ENCODE results near the gene ACTN1. TPM values are rescaled to one million over a fixed set of nuclear protein-coding genes. Genes with fewer than 3 reads are reported as not detected.

ACTN1 gene
- total RNA-seq, 4 donors from 2014 or later, result 76.8 to 117 (median 94.0) TPM

GRCh38 chr14:68871392-68871791 is 107.7 kb downstream of the ACTN1 start:
- Histone ChIP-seq H3K27me3 (no peaks in the 10 kb centered on the region), H3K4me3 (no peak overlapping the region), H3K27ac (no peak overlapping the region), H3K4me1 (no peaks in the 10 kb centered on the region), H3K9me3 (no peaks in the 10 kb centered on the region), H3K36me3 (peaks cover 46% of the 10 kb centered on the region)
- WGBS, result 100% methylated on average over 1 of the region's 2 CpGs
- TF ChIP-seq, protein P1, sequence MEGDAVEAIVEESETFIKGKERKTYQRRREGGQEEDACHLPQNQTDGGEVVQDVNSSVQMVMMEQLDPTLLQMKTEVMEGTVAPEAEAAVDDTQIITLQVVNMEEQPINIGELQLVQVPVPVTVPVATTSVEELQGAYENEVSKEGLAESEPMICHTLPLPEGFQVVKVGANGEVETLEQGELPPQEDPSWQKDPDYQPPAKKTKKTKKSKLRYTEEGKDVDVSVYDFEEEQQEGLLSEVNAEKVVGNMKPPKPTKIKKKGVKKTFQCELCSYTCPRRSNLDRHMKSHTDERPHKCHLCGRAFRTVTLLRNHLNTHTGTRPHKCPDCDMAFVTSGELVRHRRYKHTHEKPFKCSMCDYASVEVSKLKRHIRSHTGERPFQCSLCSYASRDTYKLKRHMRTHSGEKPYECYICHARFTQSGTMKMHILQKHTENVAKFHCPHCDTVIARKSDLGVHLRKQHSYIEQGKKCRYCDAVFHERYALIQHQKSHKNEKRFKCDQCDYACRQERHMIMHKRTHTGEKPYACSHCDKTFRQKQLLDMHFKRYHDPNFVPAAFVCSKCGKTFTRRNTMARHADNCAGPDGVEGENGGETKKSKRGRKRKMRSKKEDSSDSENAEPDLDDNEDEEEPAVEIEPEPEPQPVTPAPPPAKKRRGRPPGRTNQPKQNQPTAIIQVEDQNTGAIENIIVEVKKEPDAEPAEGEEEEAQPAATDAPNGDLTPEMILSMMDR (IDR thresholded peaks at IDR 0.05), result no peak
- TF ChIP-seq POLR2AphosphoS5 (IDR thresholded peaks at IDR 0.05) (no peak), POLR2A (IDR thresholded peaks at IDR 0.05) (no peak), EP300 (IDR thresholded peaks at IDR 0.05) (no peak)
- no peak for DNase-seq (ENCODE audit: low spot score in 2 of 2)

DNA sequence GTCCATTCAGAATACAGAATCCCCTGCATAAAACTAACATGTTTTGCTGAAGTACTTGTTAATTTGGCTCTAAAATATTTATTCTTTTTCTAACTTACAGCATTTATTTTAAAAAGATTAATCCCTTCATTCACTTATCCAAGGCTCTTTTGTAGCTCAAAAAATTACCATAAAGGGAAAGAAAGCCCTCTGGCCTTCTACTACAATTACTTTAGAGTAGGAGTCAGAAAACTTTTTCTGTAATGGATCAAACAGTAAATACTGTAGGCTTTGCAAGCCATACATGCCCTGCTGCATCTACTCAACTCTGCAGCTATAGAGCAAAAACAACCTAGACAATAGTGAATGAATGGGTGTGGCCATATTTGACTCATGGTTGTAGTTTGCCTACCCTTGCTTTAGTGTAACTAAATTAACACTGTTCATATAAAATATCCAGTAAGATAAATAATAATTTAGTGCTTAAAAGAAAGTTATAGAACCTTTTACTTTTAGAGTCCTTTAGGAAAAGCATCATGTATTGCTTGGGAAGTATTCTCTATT is 112.0 kb downstream of the ACTN1 start:
- no peak for DNase-seq (ENCODE audit: low spot score in 2 of 2)
- Histone ChIP-seq H3K36me3 (peaks cover 7% of the 10 kb centered on the region), H3K4me3 (no peak overlapping the region), H3K27me3 (no peaks in the 10 kb centered on the region), H3K4me1 (no peaks in the 10 kb centered on the region), H3K27ac (no peak overlapping the region), H3K9me3 (no peaks in the 10 kb centered on the region)
- TF ChIP-seq POLR2AphosphoS5 (IDR thresholded peaks at IDR 0.05) (no peak), POLR2A (IDR thresholded peaks at IDR 0.05) (no peak), EP300 (IDR thresholded peaks at IDR 0.05) (no peak)
- TF ChIP-seq, protein P1 (IDR thresholded peaks at IDR 0.05), result no peak

GRCh38 chr14:68865542-68865941 is 113.6 kb downstream of the ACTN1 start:
- Histone ChIP-seq H3K4me3 (no peak overlapping the region), H3K9me3 (no peaks in the 10 kb centered on the region), H3K4me1 (no peaks in the 10 kb centered on the region), H3K27me3 (no peaks in the 10 kb centered on the region), H3K27ac (no peak overlapping the region), H3K36me3 (no peaks in the 10 kb centered on the region)
- TF ChIP-seq, protein P1 (IDR thresholded peaks at IDR 0.05), result no peak
- TF ChIP-seq EP300 (IDR thresholded peaks at IDR 0.05) (no peak), POLR2AphosphoS5 (IDR thresholded peaks at IDR 0.05) (no peak), POLR2A (IDR thresholded peaks at IDR 0.05) (no peak)
- DNase-seq (ENCODE audit: low spot score in 2 of 2), result no peak
- WGBS, result 98% methylated on average over 2 of the region's 2 CpGs

DNA sequence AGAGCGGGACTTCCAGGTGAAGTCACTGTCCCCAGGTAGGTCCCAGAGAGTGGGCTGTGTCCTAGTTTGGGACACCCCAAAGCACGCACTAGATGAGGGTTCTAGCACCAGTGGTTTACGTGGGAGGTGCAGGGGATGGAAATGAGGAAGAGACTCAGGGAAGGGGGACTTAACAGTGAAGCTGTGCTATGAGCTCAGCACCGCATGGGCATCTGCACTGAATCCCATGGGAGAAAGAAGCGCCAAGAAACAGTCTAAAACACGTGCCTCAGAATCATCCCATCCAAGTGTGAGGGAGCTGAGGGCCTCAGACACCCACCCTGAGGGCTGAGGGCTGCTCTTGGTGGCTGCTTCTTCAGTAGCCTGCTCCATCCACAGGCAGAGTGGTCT is 114.7 kb downstream of the ACTN1 start:
- no peak overlapping the region for H3K4me3 ChIP-seq
- TF ChIP-seq, protein P1 (IDR thresholded peaks at IDR 0.05), result no peak
- TF ChIP-seq POLR2A (IDR thresholded peaks at IDR 0.05) (no peak), EP300 (IDR thresholded peaks at IDR 0.05) (no peak), POLR2AphosphoS5 (IDR thresholded peaks at IDR 0.05) (no peak)
- no peaks in the 10 kb centered on the region for H3K36me3 ChIP-seq
- no peaks in the 10 kb centered on the region for H3K27me3 ChIP-seq
- 79% methylated on average over 6 of the region's 6 CpGs for WGBS
- no peaks in the 10 kb centered on the region for H3K4me1 ChIP-seq
- DNase-seq (ENCODE audit: low spot score in 2 of 2), result no peak
- no peak overlapping the region for H3K27ac ChIP-seq
- no peaks in the 10 kb centered on the region for H3K9me3 ChIP-seq

- no peaks in the 10 kb centered on the region for H3K9me3 ChIP-seq
- H3K27me3 ChIP-seq, result no peaks in the 10 kb centered on the region
- TF ChIP-seq, protein P1 (IDR thresholded peaks at IDR 0.05), result no peak
- TF ChIP-seq POLR2A (IDR thresholded peaks at IDR 0.05), result no peak
- H3K4me1 ChIP-seq, result no peaks in the 10 kb centered on the region
- no peak overlapping the region for H3K4me3 ChIP-seq
- no peaks in the 10 kb centered on the region for H3K36me3 ChIP-seq
- 81% methylated on average over 13 of the region's 13 CpGs for WGBS
- no peak for DNase-seq (ENCODE audit: low spot score in 2 of 2)
- no peak overlapping the region for H3K27ac ChIP-seq
Measured at GRCh38 chr14:68863610-68864360, 115.3 kb downstream of the ACTN1 start.

Measured in suprapubic skin (tissue), 4 donors.